ENCODE data around the gene NHERF2. TPM values are rescaled to one million over a fixed set of nuclear protein-coding genes. Genes with fewer than 3 reads are reported as not detected.

The NHERF2 gene
- total and polyA plus RNA-seq, 9 of the 15 experiments (the other 6 are each of a cell fraction or from before 2014, with no cell fraction given) = 0.15 to 42.0 (median 12.5) TPM

DNA sequence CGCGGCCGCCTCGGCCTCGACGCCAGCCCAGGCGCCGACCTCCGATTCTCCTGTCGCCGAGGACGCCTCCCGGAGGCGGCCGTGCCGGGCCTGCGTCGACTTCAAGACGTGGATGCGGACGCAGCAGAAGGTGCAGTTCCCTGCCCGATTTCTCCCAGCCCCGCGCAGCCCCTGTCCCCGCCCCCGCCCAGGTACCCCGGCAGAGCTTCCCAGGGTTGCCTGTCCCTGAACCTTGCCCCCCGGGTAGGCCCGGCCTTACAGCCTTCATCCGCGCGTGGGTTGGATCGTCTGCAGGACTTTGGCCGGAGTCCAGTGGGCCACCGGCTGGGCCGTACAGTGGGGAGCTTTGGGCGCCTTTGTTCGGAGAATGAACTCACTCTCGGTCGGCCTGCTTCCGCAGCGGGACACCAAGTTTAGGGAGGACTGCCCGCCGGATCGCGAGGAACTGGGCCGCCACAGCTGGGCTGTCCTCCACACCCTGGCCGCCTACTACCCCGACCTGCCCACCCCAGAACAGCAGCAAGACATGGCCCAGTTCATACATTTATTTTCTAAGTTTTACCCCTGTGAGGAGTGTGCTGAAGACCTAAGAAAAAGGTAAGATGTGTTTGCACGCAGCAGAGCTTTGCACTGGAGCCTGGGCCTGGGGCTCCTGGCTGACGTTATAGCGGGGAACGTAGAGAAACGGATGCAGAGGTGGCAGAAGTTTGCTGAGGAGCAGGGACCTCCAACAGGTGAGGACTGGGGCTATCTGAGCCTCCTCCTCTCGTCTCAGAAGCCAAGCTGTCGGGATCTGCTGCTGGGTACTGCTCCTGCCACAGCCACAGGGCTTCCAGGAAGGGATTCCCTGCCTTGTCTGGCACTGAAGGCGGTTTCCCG is 42.1 kb upstream of the NHERF2 start (continued):
- TF ChIP-seq, protein P1, sequence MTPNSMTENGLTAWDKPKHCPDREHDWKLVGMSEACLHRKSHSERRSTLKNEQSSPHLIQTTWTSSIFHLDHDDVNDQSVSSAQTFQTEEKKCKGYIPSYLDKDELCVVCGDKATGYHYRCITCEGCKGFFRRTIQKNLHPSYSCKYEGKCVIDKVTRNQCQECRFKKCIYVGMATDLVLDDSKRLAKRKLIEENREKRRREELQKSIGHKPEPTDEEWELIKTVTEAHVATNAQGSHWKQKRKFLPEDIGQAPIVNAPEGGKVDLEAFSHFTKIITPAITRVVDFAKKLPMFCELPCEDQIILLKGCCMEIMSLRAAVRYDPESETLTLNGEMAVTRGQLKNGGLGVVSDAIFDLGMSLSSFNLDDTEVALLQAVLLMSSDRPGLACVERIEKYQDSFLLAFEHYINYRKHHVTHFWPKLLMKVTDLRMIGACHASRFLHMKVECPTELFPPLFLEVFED (CRISPR knock-in tag; conservative IDR thresholded peaks at IDR 0.05) = no peak
- peak; percentile 37 for TF ChIP-seq HMGN3 (IDR thresholded peaks at IDR 0.05; ENCODE audit: borderline replicate concordance, extremely low read depth, insufficient read length, low read depth, low read length)
- no peak for TF ChIP-seq RFX5 (IDR thresholded peaks at IDR 0.05; ENCODE audit: low read depth, low read length)
- no peak for TF ChIP-seq SMAD1 (IDR thresholded peaks at IDR 0.05; ENCODE audit: low read depth, low read length, partially characterized antibody)
- TF ChIP-seq ZBTB49 (CRISPR knock-in tag; IDR thresholded peaks at IDR 0.05; ENCODE audit: borderline replicate concordance) = no peak
- no peak for TF ChIP-seq ZNF134 (CRISPR knock-in tag; conservative IDR thresholded peaks at IDR 0.05)
- TF ChIP-seq MGA (IDR thresholded peaks at IDR 0.05) = no peak
- TF ChIP-seq PTTG1 (tag; IDR thresholded peaks at IDR 0.05; ENCODE audit: low read depth) = no peak
- TF ChIP-seq NR3C1 (CRISPR knock-in tag; IDR thresholded peaks at IDR 0.05) = no peak
- TF ChIP-seq ZNF224 (CRISPR knock-in tag; IDR thresholded peaks at IDR 0.05) = no peak
- TF ChIP-seq ILF3 (IDR thresholded peaks at IDR 0.05; ENCODE audit: borderline replicate concordance) = no peak

Measured in K562 (cell line).